Colonic mucosa (tissue), 4 donors: Measurements from ENCODE around the gene PCDHB1. TPM values are rescaled to one million over a fixed set of nuclear protein-coding genes. Genes with fewer than 3 reads are reported as not detected.
"Not testable (repeated sequence)": the region's sequence is repeated elsewhere in the genome, so short reads cannot be mapped to it uniquely, and the experiment has no call there.

Experiments used
- DNase-seq: peaks from one replicate; pipeline ENCODE4 v3.0.0-alpha.2; 2020
- H3K27ac ChIP-seq: fragments of 200-600 bp; one replicate; pipeline ENCODE4 v1.8.0; 2021
- H3K27me3 ChIP-seq: fragments of 200-600 bp; one replicate; pipeline ENCODE4 v1.8.0; 2021
- H3K36me3 ChIP-seq: fragments of 200-600 bp; one replicate; pipeline ENCODE4 v1.8.0; 2021
- H3K4me1 ChIP-seq: fragments of 200-600 bp; one replicate; pipeline ENCODE4 v1.8.0; 2021; ENCODE audit warnings: mild to moderate bottlenecking
- H3K4me3 ChIP-seq: fragments of 200-600 bp; one replicate; pipeline ENCODE4 v1.8.0; 2021
- H3K9ac ChIP-seq, 2 donors: one replicate each; pipeline ENCODE4 v1.7.0; 2013; ENCODE audit warnings: control low read depth in 2 of 2, low read depth in 2 of 2, low read length in 2 of 2
- H3K9me3 ChIP-seq: fragments of 200-600 bp; one replicate; pipeline ENCODE4 v1.8.0; 2021
- CTCF ChIP-seq: fragments of 200-600 bp; IDR thresholded peaks from one replicate; pipeline ENCODE4 v1.8.0; 2022; ENCODE audit warnings: antibody characterized with exemption, mild to moderate bottlenecking
- intact Hi-C: fragments of 100-400 bp; cut with DNase I; formaldehyde crosslinking; loops from one replicate; pipeline ENCODE4 v1.14.1; 2022
- total RNA-seq, 2 donors: library from RNA; stranded (reverse); fragmentation: NEBNext Ultra II Directional in 1 of 2; extraction: Animal tissue kit (Norgen Biotek cat#: 25700) in 1 of 2; gene quantifications; one replicate each; pipeline ENCODE4 v1.2.1, GENCODE V29; 2021
- donor health status: healthy.
- donor health status: DM: no; HTN: no; CAD: no.
- donor health status: DM: no; HTN: no; CAD: no.

The PCDHB1 gene
- total RNA-seq, 2 donors from 2014 or later: not detected

GRCh38 chr5:141100243-141100805 is 49.1 kb downstream of the PCDHB1 start, which contains the start of gene PCDHB3:
TSS of gene PCDHB3 (plus strand) at chr5:141100473. CDS start at chr5:141100650, 177 bp downstream.
- no peak within 1 kb of the TSS for H3K4me3 ChIP-seq
- H3K9ac ChIP-seq: no peak within 1 kb of the TSS
- H3K4me1 ChIP-seq: no peaks in the 10 kb centered on the region
- H3K36me3 ChIP-seq: no peaks in the 10 kb centered on the region
- intact Hi-C loops: no loop called here
- H3K27ac ChIP-seq: no peak within 1 kb of the TSS
- no peaks in the 10 kb centered on the region for H3K27me3 ChIP-seq
- no peak for TF ChIP-seq CTCF
- DNase-seq: no peak
- H3K9me3 ChIP-seq: no peaks in the 10 kb centered on the region

- Histone ChIP-seq H3K9me3 (no peaks in the 10 kb centered on the region), H3K4me1 (no peaks in the 10 kb centered on the region)
- intact Hi-C loops: no loop called here
Observed at GRCh38 chr5:141101059-141101458, 49.9 kb downstream of the PCDHB1 start.

GRCh38 chr5:141102070-141102469 is 50.9 kb downstream of the PCDHB1 start:
- H3K27ac ChIP-seq, DNase-seq, H3K9me3 ChIP-seq, H3K4me3 ChIP-seq, H3K4me1 ChIP-seq, H3K27me3 ChIP-seq, H3K9ac ChIP-seq, intact Hi-C loops, H3K36me3 ChIP-seq: not testable (repeated sequence)

More at GRCh38 chr5:141101059-141101458, 49.9 kb downstream of the PCDHB1 start:
- no peak for TF ChIP-seq CTCF
- no peak overlapping the region for H3K27ac ChIP-seq
- no peak overlapping the region for H3K9ac ChIP-seq
- H3K4me3 ChIP-seq: no peak overlapping the region
- no peaks in the 10 kb centered on the region for H3K27me3 ChIP-seq
- DNase-seq: no peak
- H3K36me3 ChIP-seq: no peaks in the 10 kb centered on the region

- H3K36me3 ChIP-seq, intact Hi-C loops, H3K27ac ChIP-seq, DNase-seq, H3K9ac ChIP-seq, H3K4me3 ChIP-seq, H3K9me3 ChIP-seq, H3K4me1 ChIP-seq, H3K27me3 ChIP-seq: not testable (repeated sequence)
Observed at GRCh38 chr5:141102471-141102870, 51.3 kb downstream of the PCDHB1 start.

GRCh38 chr5:141105350-141105749 is 54.2 kb downstream of the PCDHB1 start:
- no peak for TF ChIP-seq CTCF

More at GRCh38 chr5:141105350-141105749, 54.2 kb downstream of the PCDHB1 start:
- DNase-seq: no peak
- Histone ChIP-seq H3K4me1 (no peaks in the 10 kb centered on the region), H3K9ac (no peak overlapping the region), H3K4me3 (no peak overlapping the region), H3K27ac (no peak overlapping the region), H3K27me3 (no peaks in the 10 kb centered on the region), H3K36me3 (no peaks in the 10 kb centered on the region), H3K9me3 (no peaks in the 10 kb centered on the region)
- intact Hi-C loops: no loop called here

Other genes with a start within 250 kb of the PCDHB1 start
- under 1 TPM; 0.47 to 0.58 TPM for gene PCDHA4, start 244.3 kb upstream of the PCDHB1 start, total RNA-seq
- gene PCDHA5, start 229.8 kb upstream of the PCDHB1 start, total RNA-seq: under 1 TPM; 0.05 to 0.13 TPM
- gene PCDHA6, start 223.4 kb upstream of the PCDHB1 start, total RNA-seq: under 1 TPM; 0.11 to 0.12 TPM
- under 1 TPM; 0.10 to 0.11 TPM for gene PCDHA7, start 217.1 kb upstream of the PCDHB1 start, total RNA-seq
- gene PCDHA8, start 210.2 kb upstream of the PCDHB1 start, total RNA-seq: under 1 TPM in 1 of 2 donors, not detected in 1; 0.10 TPM
- gene PCDHA9, start 203.0 kb upstream of the PCDHB1 start, total RNA-seq: under 1 TPM in 1 of 2 donors, not detected in 1; 0.19 TPM
- under 1 TPM; 0.07 to 0.37 TPM for gene PCDHA10, start 195.5 kb upstream of the PCDHB1 start, total RNA-seq
- not detected for gene PCDHA11, start 182.4 kb upstream of the PCDHB1 start, total RNA-seq
- not detected for gene PCDHA12, start 176.1 kb upstream of the PCDHB1 start, total RNA-seq
- under 1 TPM; 0.05 TPM for gene PCDHA13, start 169.2 kb upstream of the PCDHB1 start, total RNA-seq
- gene PCDHAC1, start 125.1 kb upstream of the PCDHB1 start, total RNA-seq: under 1 TPM; 0.10 to 0.11 TPM
- gene PCDHAC2, start 84.9 kb upstream of the PCDHB1 start, total RNA-seq: under 1 TPM; 0.05 to 0.32 TPM
- gene PCDHB2, start 43.2 kb downstream of the PCDHB1 start, total RNA-seq: 1 to 10 TPM in 1 of 2 donors, under 1 TPM in 1; 0.40 to 1.6 TPM
- 1 to 10 TPM in 1 of 2 donors, under 1 TPM in 1; 0.40 to 1.5 TPM for gene PCDHB3, start 49.1 kb downstream of the PCDHB1 start, total RNA-seq
- under 1 TPM; 0.17 to 0.96 TPM for gene PCDHB4, start 70.4 kb downstream of the PCDHB1 start, total RNA-seq
- under 1 TPM; 0.10 to 0.66 TPM for gene PCDHB5, start 83.8 kb downstream of the PCDHB1 start, total RNA-seq
- gene PCDHB6, start 98.7 kb downstream of the PCDHB1 start, total RNA-seq: under 1 TPM; 0.11 to 0.15 TPM
- under 1 TPM; 0.15 to 0.40 TPM for gene PCDHB7, start 121.3 kb downstream of the PCDHB1 start, total RNA-seq
- gene PCDHB8, start 126.4 kb downstream of the PCDHB1 start, total RNA-seq: under 1 TPM; 0.25 to 0.40 TPM
- gene PCDHB16, start 131.0 kb downstream of the PCDHB1 start, total RNA-seq: under 1 TPM; 0.17 to 0.53 TPM
- gene PCDHB9, start 135.8 kb downstream of the PCDHB1 start, total RNA-seq: under 1 TPM; 0.47 to 0.53 TPM
- gene PCDHB10, start 141.0 kb downstream of the PCDHB1 start, total RNA-seq: 1 to 10 TPM in 1 of 2 donors, under 1 TPM in 1; 0.17 to 1.1 TPM
- 1 to 10 TPM in 1 of 2 donors, under 1 TPM in 1; 0.59 to 2.2 TPM for gene PCDHB11, start 148.3 kb downstream of the PCDHB1 start, total RNA-seq
- gene PCDHB12, start 157.3 kb downstream of the PCDHB1 start, total RNA-seq: under 1 TPM; 0.40 to 0.56 TPM
- 1 to 10 TPM in 1 of 2 donors, under 1 TPM in 1; 0.40 to 1.3 TPM for gene PCDHB13, start 162.5 kb downstream of the PCDHB1 start, total RNA-seq
- 1 to 10 TPM in 1 of 2 donors, under 1 TPM in 1; 0.62 to 1.8 TPM for gene PCDHB14, start 172.0 kb downstream of the PCDHB1 start, total RNA-seq
- 1 to 10 TPM in 1 of 2 donors, under 1 TPM in 1; 0.27 to 1.8 TPM for gene PCDHB15, start 194.0 kb downstream of the PCDHB1 start, total RNA-seq